Gastroesophageal sphincter (tissue), 3 donors: Measurements from ENCODE around the gene RPUSD3.

Source experiments
- POLR2A ChIP-seq, 2 donors: fragments of 450-650 bp; IDR thresholded peaks; one replicate each; pipeline ENCODE4 v1.6.1; 2017; ENCODE audit warnings: antibody characterized with exemption in 2 of 2, mild to moderate bottlenecking in 2 of 2, moderate library complexity in 1 of 2
- TF ChIP-seq, protein P1 (sequence below), 4 experiments: fragments of 200-600 bp in 2 of 4; fragments of 450-650 bp in 2 of 4; sonication (generic) in 1 of 4; IDR thresholded peaks; one replicate each; pipeline ENCODE4 v1.5.1; 2017 to 2019; ENCODE audit warnings: antibody characterized with exemption in 4 of 4, mild to moderate bottlenecking in 2 of 4, moderate library complexity in 2 of 4

DNA sequence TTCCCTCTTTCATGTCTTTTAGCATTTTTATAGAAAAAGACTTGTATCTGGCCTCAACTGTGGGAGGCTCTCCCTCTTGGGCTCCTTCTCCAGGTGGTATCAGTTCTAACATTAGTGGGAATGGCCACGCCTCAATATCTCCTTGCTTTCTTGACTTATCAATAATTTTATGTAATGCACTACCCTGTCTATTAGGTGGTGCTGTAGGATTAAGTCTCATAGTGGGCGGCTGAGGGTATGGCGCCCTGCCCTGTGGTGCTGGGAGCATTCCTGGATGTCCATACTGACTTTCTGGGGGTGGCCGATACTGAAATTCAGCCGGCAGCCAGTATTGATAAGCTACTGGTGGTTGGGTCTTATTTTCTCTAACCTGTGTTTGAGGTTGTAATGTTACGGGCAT is 8.7 kb upstream of the RPUSD3 start:
- TF ChIP-seq, protein P1, sequence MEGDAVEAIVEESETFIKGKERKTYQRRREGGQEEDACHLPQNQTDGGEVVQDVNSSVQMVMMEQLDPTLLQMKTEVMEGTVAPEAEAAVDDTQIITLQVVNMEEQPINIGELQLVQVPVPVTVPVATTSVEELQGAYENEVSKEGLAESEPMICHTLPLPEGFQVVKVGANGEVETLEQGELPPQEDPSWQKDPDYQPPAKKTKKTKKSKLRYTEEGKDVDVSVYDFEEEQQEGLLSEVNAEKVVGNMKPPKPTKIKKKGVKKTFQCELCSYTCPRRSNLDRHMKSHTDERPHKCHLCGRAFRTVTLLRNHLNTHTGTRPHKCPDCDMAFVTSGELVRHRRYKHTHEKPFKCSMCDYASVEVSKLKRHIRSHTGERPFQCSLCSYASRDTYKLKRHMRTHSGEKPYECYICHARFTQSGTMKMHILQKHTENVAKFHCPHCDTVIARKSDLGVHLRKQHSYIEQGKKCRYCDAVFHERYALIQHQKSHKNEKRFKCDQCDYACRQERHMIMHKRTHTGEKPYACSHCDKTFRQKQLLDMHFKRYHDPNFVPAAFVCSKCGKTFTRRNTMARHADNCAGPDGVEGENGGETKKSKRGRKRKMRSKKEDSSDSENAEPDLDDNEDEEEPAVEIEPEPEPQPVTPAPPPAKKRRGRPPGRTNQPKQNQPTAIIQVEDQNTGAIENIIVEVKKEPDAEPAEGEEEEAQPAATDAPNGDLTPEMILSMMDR (IDR thresholded peaks at IDR 0.05), result no peak
- TF ChIP-seq POLR2A (IDR thresholded peaks at IDR 0.05), result no peak
